ENCODE data around the gene FLT1. TPM values are rescaled to one million over a fixed set of nuclear protein-coding genes. Genes with fewer than 3 reads are reported as not detected.

Gene FLT1
- total RNA-seq, 6 experiments from 2014 or later, result 80.5 to 118 (median 91.0) TPM

DNA sequence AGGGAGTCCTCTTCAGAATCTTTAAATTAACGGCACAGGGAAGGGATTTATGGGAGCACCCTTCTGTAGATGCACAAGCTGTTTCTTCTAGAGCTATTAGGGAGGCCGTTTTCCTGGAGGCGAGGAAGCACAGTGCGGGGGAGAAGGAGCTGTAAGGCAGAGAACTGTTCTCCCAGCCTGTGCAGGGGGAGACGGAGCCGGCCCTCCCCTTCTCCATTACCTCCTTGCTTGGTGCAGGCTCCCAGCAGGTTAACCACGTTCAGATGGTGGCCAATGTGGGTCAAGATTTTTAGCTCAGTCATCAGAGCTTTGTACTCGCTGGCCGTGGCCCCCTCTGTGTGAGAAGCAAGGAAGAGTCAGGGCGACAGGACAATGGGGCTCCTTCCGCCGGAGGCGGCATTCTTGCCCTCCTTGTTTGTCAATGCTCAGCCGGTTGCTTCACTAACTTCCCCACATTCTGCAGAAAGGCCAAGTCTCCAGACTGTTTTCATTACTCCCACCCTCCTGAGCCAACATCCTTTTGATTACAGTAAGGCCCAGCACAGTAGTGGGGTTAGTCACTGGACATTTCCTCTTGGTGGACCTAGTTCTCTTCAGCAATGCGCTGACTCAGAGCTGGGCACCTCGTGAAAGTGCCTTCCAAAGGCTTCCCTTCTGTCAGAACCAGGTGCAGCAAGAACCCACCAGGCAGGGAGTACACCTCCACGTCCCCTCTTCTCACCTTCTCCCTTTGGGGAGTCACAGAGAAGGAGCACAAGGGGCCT is 165.4 kb downstream of the FLT1 start:
- Mint-ChIP-seq H3K4me3 (peak overlapping the region; percentile 56), H3K4me1 (ENCODE audit: low read depth) (peaks cover 64% of the 10 kb centered on the region), H3K36me3 (ENCODE audit: low read depth) (peaks cover 14% of the 10 kb centered on the region), H3K27ac (peak overlapping the region; percentile 93), H3K27me3 (ENCODE audit: insufficient read depth) (no peaks in the 10 kb centered on the region; the same call in 1 of the 2 replicates), H3K9me3 (no peaks in the 10 kb centered on the region)
- TF ChIP-seq, protein P1, sequence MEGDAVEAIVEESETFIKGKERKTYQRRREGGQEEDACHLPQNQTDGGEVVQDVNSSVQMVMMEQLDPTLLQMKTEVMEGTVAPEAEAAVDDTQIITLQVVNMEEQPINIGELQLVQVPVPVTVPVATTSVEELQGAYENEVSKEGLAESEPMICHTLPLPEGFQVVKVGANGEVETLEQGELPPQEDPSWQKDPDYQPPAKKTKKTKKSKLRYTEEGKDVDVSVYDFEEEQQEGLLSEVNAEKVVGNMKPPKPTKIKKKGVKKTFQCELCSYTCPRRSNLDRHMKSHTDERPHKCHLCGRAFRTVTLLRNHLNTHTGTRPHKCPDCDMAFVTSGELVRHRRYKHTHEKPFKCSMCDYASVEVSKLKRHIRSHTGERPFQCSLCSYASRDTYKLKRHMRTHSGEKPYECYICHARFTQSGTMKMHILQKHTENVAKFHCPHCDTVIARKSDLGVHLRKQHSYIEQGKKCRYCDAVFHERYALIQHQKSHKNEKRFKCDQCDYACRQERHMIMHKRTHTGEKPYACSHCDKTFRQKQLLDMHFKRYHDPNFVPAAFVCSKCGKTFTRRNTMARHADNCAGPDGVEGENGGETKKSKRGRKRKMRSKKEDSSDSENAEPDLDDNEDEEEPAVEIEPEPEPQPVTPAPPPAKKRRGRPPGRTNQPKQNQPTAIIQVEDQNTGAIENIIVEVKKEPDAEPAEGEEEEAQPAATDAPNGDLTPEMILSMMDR (IDR thresholded peaks at IDR 0.05), result no peak
- peak; percentile 95 for DNase-seq

GRCh38 chr13:28328271-28328607 is 166.7 kb downstream of the FLT1 start:
- no peak for DNase-seq
- TF ChIP-seq, protein P1 (IDR thresholded peaks at IDR 0.05), result no peak
- H3K27me3 Mint-ChIP-seq (ENCODE audit: insufficient read depth), result no peaks in the 10 kb centered on the region; the same call in 1 of the 2 replicates
- H3K9me3 Mint-ChIP-seq, result no peaks in the 10 kb centered on the region
- H3K36me3 Mint-ChIP-seq (ENCODE audit: low read depth), result peaks cover 5% of the 10 kb centered on the region
- H3K4me3 Mint-ChIP-seq, result no peak overlapping the region
- no peak overlapping the region; the same call in 1 of the 2 replicates for H3K27ac Mint-ChIP-seq
- H3K4me1 Mint-ChIP-seq (ENCODE audit: low read depth), result peaks cover 77% of the 10 kb centered on the region

GRCh38 chr13:28327373-28328270 is 167.3 kb downstream of the FLT1 start:
- Mint-ChIP-seq H3K4me3 (no peak overlapping the region), H3K27ac (peak overlapping the region; percentile 59), H3K4me1 (ENCODE audit: low read depth) (peaks cover 83% of the 10 kb centered on the region), H3K27me3 (ENCODE audit: insufficient read depth) (no peaks in the 10 kb centered on the region; the same call in 1 of the 2 replicates), H3K36me3 (ENCODE audit: low read depth) (peaks cover 5% of the 10 kb centered on the region), H3K9me3 (no peaks in the 10 kb centered on the region)
- TF ChIP-seq, protein P1 (IDR thresholded peaks at IDR 0.05), result no peak
- no peak for DNase-seq

DNA sequence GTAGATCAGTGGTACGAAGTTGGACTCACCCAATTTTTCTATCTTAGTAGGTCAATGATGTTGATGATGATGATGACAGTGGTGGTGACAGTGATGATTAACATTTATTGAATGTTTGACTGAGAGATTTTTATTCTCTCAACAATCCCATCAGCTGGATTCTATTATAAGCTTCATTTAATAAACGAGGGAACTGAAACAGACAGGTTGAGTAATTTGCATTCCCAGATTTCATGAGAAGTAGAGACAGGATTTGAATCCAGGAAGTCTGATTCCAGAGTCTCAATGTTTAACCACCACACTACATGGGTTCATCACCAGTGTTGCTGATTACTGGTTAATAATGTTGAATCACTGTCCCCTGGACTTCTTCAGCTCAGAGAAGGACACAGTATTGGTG is 168.9 kb downstream of the FLT1 start:
- TF ChIP-seq, protein P1 (IDR thresholded peaks at IDR 0.05), result no peak
- H3K36me3 Mint-ChIP-seq (ENCODE audit: low read depth), result peaks cover 10% of the 10 kb centered on the region
- H3K27me3 Mint-ChIP-seq (ENCODE audit: insufficient read depth), result no peaks in the 10 kb centered on the region; the same call in 1 of the 2 replicates
- no peaks in the 10 kb centered on the region for H3K9me3 Mint-ChIP-seq
- H3K27ac Mint-ChIP-seq, result peak overlapping the region; percentile 57
- H3K4me1 Mint-ChIP-seq (ENCODE audit: low read depth), result peaks cover 97% of the 10 kb centered on the region
- no peak for DNase-seq
- no peak overlapping the region for H3K4me3 Mint-ChIP-seq

DNA sequence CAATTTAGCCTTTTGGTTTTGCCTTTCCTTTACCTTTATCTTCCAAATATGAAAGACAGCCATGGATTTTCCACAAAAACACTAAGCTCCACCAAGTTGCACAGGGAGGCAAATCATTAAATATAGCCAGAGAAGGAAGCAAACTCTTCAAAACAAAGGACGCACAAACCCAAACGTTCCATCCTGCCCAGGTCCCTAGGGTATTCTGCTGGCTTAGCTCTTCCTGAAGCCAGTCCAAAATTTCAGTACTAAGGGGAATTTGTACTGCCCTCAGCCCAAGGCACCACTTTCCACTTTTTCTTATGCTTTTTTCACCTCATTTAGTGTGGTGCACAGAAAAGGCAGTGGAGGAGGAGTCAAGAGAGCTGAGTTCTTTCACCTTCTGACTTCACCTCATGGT is 169.9 kb downstream of the FLT1 start:
- Mint-ChIP-seq H3K4me3 (no peak overlapping the region), H3K9me3 (peaks cover 2% of the 10 kb centered on the region), H3K4me1 (ENCODE audit: low read depth) (peaks cover 99% of the 10 kb centered on the region), H3K36me3 (ENCODE audit: low read depth) (peaks cover 21% of the 10 kb centered on the region), H3K27me3 (ENCODE audit: insufficient read depth) (no peaks in the 10 kb centered on the region; the same call in 1 of the 2 replicates), H3K27ac (peak overlapping the region; percentile 95)
- DNase-seq, result no peak
- TF ChIP-seq, protein P1 (IDR thresholded peaks at IDR 0.05), result no peak
